Stimulated activated CD8-positive, alpha-beta memory T cell treated with anti-CD3 and anti-CD28 coated beads, Interleukin-12 subunit alpha, Interleukin-12 subunit beta, amount 100 ng/mL, for 1 hour (primary cell): ENCODE measurements around the gene ITGA1.
"Not testable (repeated sequence)": the region's sequence is repeated elsewhere in the genome, so short reads cannot be mapped to it uniquely, and the experiment has no call there.

Experiments
- DNase-seq: peaks from one replicate; pipeline ENCODE4 v3.0.0-alpha.2; 2020; ENCODE audit warnings: low read depth

The ITGA1 gene

DNA sequence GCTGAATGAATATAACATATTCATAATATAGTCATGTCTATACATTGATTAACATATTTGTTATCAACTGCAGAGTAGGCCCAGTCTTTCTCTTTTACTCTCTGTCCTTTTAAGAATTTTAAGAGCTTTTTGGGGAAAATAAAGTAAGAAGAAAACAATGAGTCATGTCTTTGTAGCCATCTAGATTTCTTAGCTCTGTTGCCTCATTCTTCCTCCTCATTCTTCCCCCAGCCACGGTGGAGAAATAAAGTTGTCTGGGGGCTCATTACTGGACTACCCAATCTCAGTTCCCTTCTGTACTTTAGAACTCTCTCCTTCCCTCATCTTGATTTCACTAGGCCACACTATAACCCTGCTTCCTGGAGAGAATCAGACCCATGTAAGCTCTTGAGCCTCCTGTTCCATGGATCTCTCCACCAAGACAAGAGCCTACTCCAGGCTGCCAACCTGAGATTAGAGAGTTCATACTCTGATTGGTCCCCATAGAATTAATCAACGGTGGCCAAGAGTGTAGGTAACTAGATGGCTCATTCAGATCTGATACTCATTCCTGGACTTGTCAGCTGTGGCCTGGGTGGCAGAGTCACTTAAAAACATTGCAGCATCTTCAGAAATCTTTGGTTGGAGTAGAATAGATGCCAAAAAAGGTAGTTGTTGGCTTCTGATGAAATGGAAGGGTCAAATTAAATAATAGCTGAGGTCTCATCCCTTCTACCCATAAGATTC, 44.2 kb downstream of the ITGA1 start:
- no peak for DNase-seq

DNA sequence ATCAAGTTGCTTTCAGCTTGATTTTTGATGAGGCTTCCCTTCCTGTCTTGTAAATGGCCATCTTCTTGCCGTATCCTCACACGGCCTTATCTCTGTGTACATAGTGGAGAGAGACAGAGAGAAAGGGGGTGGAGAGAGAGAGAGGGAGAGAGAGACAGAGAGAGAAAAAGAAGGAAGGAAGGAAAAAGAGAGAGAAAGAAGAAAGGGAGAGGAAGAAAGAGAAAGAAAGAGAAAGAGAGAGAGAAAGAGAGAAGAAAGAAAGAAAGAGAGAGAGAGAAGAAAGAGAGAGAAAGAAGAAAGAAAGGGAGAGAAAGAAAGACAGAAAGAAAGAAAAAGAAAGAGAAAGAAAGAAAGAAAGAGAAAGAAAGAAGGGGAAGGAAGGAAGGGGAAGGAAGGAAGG, 46.6 kb downstream of the ITGA1 start:
- DNase-seq, result no peak

DNA sequence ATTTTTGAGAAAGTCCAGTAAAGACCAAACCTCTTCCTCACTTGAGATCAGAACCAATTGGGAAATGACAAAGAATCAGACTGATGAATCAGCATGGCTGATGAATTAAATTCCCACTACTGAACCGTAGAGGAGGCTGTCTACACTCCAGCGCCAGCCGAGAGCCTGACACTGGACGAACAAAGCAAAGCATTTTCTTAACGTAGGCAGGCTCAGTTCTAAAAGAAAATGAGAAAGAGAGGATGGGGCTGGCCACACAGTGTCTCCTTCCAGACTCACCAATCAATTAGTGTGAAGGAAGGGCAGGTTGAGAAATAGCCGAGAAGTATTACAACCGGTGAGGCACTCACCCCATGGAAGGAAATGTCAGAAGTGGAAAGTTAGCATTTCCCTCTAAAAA, 49.4 kb downstream of the ITGA1 start:
- DNase-seq, result no peak

DNA sequence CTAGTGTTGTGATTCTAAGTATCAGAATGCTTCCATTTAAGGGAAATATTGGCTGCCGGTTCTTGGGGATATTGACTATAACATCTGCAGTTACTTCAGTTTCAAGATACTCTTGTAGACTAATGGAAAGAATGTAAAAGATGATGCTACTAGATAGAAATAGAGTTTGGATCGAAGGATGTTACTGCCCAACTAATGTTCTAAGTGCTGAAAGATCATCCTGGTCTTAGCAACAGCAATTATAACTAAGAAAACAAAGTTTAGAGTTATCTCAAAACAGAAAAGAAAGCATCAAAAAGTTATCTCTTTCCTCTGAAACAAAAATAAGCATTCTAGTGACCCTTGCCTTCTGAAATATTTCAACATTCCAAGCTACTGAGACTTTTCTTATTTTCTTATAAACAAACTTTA, 49.9 kb downstream of the ITGA1 start:
- no peak for DNase-seq

DNA sequence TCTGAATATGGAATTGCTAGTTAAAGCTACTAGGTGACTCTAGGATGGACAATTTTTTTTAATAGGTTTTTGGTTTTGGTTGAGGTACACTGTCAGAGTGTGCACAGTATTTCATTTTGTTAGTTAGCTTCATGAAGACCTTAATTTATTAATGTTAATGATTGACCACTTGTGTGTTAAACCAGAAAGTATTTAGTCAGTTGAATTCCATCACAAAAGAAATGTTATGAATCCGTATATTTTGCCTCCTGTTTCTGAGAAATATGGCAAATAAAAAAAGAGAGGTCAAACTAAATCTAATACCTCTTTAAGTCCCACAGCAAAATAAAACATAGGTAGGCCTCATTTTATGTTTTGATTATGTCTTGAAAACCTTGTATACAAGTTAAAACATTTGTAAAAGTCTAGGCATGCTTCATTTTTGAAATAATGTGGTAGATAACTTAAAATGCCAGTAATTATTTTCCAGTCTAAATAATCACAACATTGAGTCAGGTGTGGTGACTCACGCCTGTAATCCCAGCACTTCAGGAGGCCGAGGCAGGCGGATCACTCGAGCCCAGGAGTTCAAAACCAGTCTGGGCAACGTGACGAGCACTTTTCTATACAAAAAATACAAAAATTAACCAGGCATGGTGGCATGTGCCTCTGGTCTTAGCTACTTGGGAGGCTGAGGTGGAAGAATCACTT, 50.8 kb downstream of the ITGA1 start:
- DNase-seq, result no peak

DNA sequence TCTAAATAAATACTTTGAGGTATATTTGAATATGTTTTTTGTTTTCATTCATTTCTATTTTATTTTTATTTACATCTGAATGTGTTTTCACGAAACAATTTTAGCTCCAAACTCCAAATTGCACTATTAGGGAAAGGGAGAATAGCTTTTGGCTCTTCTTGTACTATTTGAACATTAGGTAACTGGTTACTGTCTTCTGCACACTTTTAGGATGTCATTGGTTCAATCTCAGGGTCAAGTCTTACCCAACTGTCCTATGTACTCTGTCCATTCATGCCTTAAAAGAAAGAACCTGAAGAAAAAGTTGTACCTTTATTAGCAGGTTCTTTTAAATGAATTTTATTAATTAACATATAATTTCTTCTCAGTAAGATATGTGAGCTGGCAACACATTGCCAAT, 51.6 kb downstream of the ITGA1 start:
- DNase-seq, result no peak

DNA sequence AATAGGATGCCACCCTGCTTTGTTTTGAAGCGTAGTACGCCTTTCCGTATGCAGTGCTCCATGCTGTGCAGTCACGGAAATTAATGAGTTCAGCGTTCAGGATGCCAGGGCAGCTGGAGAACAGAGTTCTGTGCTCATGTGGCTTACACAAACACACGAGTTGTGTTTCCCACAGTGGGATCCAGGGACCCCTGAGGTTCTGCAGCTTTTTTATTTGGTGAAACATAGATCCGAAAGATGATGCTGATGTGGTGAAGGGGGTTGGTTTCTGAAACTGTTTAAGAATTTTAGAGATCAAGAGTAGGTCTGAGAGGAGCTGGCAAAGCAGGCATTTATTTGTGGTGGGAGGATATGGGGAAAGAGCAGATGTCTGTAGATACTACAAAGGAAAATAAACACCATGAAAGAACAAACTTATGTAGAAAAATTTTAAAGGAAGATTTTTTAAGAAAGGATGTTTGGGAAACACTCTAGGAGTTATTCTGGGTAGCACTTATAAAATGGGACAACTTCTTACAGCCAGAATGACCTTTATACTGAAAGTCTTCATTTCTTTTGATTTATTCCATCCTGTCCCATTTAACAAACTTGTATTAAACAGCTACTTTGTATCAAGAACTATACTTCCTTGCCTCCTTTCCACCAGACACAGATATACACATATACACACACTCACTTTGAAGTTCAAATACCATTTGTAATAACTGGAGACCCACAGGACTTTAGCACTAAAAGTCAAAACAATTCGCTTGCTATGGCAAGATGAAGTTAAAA, 52.7 kb downstream of the ITGA1 start:
- DNase-seq, result no peak

DNA sequence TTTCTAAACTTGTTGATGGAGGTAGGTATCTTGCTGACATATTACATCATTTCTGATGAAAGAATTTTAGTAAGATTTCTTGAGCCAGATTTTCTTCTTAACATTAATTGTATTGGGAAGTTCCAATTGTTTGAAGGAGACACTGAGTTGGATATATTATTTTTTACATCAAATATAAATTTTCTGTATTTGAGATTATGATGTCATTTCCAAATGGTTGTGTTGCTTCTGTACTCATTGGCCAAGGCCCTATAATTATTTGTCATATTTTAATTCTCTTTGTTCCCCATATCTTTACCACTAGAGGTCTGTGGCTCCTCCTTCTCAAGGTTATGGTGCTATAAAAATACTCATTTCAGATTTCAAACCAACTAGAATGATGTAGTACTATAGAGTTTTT, 53.4 kb downstream of the ITGA1 start:
- no peak for DNase-seq

DNA sequence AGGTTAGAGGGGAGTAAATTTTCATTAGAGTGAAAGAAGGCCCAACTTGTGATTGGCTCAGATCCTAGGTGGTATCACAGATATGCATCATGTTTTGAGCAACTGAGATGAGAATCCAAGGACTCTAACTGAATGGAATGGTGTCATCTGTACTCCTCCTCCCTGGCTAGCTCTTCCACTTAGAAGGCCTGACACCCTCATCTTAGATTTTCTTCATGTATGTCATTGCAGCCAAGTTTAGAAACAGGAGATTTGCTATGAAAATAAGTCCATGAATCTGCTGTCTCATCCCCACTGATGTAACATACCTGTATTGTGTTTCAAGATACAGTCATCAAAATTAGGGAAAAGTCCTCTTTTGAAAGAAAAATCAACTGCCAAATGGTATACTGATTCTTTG, 54.4 kb downstream of the ITGA1 start:
- no peak for DNase-seq

DNA sequence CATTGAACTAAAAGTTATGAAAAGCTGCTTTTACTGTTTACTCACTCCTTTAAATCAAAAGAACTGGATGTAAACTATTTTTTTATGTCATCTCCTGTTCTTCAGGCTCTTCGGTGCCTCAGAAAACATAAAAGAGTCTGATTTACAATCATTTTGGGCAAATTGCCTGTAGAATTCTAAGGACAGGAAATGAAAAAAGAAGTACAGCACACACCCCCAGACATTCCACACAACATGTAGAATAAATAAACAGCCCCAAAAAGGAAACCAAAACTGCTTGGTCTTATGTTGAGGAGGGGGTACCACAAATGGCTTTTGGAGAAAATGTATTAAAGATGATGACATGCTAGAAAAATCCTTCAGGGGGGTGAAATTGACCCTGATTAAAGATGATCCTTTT, 57.2 kb downstream of the ITGA1 start:
- DNase-seq, result no peak

DNA sequence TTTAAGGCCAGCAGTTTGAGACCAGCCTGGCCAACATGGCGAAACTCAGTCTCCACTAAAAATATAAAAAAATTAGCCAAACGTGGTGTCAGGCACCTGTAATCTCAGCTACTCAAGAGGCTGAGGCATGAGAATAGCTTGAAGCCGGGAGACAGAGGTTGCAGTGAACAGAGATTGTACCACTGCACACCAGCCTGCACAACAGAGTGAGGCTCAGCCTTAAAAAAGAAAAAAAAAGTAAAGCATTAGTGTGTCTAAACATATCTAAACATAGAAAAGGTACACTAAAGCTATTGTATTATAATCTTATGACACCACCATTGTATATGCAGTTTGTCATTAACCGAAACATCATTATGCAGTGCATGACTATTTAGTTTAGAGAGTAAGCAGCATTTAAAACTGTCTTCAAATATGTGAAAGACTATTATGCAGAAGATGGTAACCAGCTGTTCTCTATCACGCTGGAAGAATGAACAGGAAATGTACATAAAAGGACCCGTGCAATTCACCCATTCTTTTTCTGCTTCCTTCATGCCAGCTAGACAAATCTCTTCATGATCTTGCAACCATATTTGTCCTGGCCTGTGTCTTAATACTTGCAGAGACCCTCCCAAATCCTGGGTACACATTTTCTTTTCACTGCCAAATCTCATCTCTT, 58.6 kb downstream of the ITGA1 start:
- no peak for DNase-seq

DNA sequence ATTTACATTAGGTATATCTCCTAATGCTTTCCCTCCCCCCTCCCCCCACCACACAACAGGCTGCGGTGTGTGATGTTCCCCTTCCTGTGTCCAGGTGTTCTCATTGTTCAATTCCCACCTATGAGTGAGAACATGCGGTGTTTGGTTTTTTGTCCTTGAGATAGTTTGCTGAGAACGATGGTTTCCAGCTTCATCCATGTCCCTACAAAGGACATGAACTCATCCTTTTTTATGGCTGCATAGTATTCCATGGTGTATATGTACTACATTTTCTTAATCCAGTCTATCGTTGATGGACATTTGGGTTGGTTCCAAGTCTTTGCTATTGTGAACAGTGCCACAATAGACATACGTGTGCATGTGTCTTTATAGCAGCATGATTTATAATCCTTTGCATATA, 61.0 kb downstream of the ITGA1 start:
- DNase-seq, result not testable (repeated sequence)

DNA sequence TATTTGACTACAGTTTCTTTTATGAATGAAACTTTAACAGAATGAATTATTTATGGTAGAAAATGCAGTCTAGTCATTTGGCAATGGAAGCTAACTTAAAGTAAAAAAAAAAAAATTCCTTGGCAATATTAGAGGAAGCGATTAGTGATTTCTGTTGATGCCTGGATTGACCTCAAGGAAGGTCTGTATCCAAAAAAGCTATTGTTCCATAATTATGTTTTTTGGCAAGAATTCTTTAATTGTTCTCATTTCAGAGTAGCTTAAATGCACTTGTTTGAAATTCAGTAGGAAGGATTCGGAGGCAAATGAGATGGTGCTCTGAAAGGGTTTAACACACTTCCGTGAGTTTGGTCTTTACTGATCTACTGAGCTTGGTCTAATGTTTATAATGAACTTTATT, 61.8 kb downstream of the ITGA1 start:
- DNase-seq, result no peak

DNA sequence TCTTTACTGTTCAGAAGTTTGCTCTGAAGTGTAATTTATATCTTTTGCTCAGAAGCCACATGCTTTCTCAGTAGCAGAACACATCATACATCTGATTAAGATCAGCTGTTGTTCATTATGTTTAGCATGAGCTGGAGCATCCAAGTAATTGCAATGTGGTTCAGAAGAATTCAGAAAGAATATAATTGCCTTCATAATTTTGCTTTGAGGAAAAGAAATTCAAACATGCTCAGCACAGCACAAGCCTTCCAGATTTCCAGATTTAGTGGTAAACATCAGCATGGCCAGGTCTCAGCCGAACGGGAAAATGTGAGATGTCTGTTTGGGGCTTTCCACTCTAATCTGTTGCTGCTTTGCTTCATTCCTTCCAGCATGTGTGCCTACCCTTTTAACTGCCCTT, 65.9 kb downstream of the ITGA1 start:
- no peak for DNase-seq

DNA sequence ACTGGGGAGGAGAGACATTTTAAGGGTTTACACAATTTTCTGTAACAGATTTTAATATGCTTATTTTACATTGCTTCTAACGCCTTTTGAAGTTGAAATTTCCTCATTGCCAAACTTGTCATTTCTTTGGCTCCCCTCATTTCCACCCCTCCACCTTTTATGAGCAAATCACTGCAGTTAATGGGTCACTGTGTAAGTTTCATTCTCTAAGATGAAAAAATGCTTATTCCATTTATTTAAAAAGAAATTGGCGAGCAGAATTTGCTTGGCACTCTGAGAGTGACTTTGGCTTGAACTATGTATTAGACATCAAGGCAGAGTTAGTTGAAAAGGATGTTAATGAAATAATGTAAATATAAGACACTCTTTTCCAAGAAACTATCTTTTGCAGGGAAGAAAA, 66.6 kb downstream of the ITGA1 start:
- DNase-seq, result no peak

DNA sequence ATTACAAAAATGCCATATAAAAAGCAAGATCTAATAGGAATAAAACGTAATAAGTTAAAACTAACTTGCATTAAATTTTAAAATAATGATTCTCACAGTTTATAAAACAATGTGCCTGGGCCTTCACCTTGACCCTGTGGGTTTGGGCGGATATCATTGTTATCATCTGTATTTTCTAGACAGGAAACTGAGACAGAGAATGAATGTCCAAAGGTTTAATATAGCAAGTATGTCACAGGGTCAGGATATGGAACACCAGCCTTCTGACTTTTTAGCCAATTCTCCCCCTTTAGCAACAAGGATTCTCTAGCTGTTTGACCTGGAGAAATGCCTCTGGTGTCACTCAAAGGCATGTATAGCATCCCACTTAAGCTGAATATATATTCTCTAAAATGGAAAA, 67.2 kb downstream of the ITGA1 start:
- no peak for DNase-seq

DNA sequence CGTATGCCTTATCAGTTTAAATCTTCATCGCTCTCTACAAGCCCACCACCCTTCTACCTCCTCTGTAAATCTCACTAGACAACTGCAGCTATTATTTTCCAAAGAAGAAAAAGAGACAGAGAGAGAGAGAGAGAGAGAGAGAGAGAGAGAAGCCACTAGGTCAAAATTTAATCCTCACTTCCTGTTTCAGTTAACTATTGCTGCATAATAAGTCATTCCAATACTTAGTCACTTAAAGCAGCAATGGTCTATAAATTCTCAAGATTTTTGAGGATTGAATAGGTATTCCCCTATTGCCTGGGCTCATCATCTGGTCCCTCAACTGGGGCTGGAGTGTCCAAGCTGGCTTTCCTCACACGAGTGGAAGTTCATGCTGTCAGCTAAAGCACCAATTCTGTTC, 68.8 kb downstream of the ITGA1 start:
- no peak for DNase-seq

DNA sequence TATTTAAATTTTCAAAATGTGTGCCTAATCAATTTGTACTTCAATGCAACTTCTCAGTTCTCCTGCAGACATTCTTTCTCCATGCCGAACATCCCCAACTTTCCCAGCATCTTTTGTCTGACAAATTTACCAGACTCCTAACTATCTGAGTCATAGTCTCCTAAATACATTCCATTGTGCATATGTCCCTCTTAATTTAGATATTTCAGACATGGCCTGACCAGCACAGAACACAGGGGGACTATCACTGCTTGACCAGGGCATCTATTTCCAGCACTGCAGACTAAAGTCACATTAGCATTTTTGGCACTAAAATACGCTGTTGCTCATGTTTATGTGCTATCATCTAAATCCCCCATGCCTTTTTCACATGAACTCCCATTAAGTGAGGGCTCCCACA, 71.9 kb downstream of the ITGA1 start:
- no peak for DNase-seq

DNA sequence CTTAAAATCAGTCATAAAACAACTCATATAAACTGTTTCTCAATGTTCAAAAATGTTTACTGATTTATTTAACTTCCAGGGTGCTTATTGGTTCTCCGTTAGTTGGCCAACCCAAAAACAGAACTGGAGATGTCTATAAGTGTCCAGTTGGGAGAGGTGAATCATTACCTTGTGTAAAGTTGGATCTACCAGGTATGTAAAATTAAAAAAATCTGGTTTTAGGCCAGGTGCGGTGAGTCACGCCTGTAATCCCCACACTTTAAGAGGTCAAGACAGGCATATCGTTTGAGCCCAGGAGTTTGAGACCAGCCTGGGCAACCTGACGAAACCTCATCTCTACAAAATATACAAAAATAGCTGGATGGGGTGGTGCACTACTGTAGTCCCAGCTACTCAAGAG, 73.7 kb downstream of the ITGA1 start:
- DNase-seq, result no peak

DNA sequence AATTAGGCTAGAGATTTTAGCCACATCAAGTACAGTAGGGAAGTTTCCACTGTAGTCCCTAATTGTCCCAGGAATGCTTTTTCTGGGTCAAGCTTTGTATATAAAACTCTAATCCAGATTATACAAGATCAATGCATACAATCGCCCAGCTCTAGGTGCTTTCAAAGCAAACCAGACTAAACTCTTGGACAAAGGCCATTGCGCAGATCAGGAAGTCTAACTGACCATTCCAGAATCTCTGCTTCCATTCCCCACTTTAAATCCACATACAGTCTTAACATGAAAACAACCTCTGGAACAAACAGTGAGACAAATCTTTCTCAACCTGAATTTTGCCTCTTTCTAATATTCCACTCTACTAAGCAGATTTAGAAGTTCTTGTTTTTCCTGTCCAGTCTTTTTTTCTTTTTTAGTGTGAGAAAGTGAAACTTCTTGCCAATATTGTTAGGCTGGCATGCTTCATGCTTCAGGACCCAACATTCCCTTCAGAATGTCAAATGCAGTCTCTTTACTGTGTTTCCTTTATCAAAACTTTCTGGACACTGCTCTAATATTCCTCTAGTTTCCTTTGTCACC, 76.1 kb downstream of the ITGA1 start:
- DNase-seq, result no peak

DNA sequence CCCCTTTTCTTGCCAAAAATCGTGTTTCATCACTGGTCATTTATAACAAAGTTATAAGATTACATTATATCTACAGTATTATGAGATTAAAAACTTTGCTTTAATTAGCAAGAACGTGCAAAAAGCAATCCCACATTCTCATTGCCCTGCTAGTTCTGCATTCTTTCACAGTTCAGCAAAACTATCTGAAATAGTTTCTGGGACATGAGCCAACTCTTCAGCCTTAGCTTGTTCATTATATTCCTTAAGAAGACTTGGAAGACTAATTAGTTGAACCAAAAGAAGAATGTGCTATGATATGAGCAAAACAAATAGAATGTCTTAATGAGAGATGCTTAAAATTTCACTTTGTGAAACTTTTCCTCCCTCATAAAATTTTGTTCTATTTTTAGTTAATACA, 76.7 kb downstream of the ITGA1 start:
- DNase-seq, result no peak

DNA sequence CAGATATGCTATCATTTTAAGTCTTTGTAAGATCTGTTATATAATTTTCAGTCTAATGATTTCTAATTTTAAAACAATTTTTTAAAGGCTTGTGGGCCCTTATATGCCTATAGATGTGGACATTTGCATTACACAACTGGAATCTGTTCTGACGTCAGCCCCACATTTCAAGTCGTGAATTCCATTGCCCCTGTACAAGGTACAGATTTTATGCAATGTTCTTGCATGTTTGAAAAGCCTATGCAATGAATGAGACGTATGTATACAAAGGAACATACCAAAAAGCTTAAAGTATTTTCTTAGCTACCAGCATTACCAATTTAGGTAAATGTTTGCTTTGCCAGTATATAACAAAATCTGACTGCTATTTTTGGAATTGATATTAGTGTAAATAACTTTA, 77.2 kb downstream of the ITGA1 start:
- no peak for DNase-seq
